Daoy (cell line): Measurements from ENCODE around the gene IRF1. TPM values are rescaled to one million over a fixed set of nuclear protein-coding genes. Genes with fewer than 3 reads are reported as not detected.
A peak's percentile ranks its signal among the peaks of the same experiment; 100 is the strongest.
"Not testable (repeated sequence)": the region's sequence is repeated elsewhere in the genome, so short reads cannot be mapped to it uniquely, and the experiment has no call there.

ENCODE experiments used
- DNase-seq: peaks from one replicate; pipeline ENCODE4 v3.0.0-alpha.2; 2015; ENCODE audit warnings: low read depth
- total RNA-seq: library from RNA; depleted of rRNA; stranded (reverse); fragments of >200 nt; shearing (Covaris generic); gene quantifications from 2 replicates; pipeline ENCODE4 v1.2.3, GENCODE V29; 2014

IRF1 gene
- total RNA-seq, 1 experiment from 2014 or later, result 20.1 TPM

DNA sequence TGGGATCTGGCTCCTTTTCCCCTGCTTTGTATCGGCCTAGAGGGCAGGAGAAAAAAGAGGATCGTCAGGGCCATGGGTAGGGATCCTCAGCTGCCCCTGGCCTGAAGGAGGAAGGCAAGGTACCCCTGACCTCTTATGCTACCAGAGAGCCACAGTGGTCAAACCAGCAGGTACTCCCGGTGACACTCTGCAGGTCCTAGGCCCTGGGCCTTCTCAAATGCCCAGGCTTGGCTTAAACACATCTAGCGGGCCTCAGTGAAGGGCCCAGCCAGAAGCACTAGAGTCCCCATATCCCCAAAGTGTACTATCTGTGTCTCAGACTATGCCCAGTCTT, 3.5 kb downstream of the IRF1 start:
- no peak for DNase-seq

DNA sequence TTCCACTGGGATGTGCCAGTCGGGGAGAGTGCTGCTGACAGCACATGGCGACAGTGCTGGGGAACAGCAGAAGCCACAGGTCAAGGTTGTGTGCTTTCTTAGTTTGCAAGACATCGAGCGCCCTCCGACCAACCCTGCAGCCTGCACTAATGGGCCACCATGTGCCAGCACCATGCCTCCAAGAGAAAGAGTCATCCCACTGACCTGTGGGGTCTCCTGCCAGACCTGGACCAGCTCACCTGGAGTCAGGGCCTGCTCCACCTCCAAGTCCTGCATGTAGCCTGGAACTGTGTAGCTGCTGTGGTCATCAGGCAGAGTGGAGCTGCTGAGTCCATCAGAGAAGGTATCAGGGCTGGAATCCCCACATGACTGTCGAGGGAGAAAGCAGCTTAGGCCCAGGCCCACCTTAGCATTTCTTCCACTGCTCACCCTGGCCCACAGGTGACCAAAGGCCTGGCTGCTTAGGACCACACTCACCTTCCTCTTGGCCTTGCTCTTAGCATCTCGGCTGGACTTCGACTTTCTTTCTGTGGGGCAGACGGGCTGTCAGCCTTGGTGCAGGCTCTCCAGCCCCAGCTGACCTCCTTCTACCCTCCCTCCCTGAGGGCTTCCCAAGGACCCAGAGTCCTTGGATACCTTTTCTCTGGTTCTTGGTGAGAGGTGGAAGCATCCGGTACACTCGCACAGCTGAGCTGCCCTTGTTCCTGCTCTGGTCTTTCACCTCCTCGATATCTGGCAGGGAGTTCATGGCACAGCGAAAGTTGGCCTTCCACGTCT, 4.1 kb downstream of the IRF1 start:
- no peak for DNase-seq

DNA sequence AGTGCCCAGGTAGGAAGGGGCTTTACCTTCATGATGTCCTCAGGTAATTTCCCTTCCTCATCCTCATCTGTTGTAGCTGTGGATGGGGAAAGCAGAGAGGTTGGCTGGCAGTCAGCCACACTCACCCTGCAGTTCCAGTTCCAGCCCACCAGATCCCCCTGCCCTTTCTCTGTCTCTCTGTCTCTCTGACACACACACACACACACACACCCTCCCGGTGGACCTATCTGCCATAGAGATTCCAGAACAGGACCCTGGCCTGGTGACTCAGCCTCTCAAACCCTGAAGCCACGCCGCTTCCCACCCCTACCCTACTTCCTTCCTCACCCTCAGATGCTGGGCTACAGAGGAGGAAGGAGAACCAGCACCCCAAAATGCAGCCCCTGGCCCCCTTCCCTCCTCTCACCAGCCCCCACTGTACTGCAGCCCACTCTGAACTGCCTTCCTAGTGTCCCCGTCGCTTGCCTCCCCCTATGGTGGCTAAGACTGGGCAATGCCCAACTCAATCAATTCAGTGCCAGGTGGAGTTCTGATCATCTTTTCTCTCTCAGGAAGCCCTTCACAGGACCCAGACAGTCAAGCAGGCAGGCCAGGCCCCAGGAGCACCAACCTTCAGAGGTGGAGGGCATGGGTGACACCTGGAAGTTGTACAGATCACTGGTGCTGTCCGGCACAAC, 4.8 kb downstream of the IRF1 start:
- no peak for DNase-seq

DNA sequence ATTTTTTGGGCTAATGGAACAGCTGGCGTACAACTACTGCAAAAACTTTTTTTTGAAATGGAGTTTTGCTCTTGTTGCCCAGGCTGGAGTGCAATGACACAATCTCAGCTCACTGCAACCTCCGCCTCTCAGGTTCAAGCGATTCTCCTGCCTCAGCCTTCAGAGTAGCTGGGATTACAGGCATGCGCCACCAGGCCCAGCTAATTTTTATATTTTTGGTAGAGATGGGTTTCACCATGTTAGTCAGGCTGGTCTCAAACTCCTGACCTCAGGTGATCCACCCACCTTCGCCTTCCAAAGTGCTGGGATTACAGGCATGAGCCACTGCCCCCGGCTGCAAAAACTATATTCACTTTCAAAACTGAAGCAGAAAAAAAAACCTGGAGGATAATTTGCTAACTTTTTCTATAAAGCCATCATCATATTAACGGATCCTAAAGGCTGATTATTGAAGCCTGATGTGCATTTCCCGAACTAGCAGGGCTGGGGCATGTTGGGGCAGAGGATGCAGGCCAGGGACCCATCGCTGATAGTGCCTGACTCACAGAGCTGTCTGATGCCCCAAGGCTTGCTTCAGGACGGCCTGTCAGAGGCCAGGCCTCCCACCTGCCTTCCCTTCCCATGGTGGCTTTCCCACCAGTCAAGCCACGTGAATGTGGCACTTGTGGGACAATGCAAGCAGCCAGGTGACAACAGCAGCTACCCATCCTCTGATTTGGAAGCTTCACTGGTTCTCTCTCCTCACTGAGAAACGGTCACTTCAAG, 5.5 kb downstream of the IRF1 start:
- DNase-seq, result not testable (repeated sequence)

DNA sequence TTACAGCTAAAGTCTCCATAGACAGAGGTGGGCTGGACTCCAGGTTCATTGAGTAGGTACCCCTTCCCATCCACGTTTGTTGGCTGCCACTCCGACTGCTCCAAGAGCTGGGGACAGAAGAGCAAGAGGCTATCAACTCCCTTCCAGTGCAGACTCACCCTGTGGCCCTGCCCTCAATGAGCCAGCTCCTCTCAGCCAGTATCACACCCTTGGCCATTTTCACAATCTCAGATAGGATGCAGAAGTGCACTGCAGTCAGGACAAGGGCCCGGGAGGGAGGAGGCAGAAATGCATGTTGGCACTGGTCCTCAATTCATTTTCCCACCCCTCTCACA, 6.2 kb downstream of the IRF1 start:
- no peak for DNase-seq

DNA sequence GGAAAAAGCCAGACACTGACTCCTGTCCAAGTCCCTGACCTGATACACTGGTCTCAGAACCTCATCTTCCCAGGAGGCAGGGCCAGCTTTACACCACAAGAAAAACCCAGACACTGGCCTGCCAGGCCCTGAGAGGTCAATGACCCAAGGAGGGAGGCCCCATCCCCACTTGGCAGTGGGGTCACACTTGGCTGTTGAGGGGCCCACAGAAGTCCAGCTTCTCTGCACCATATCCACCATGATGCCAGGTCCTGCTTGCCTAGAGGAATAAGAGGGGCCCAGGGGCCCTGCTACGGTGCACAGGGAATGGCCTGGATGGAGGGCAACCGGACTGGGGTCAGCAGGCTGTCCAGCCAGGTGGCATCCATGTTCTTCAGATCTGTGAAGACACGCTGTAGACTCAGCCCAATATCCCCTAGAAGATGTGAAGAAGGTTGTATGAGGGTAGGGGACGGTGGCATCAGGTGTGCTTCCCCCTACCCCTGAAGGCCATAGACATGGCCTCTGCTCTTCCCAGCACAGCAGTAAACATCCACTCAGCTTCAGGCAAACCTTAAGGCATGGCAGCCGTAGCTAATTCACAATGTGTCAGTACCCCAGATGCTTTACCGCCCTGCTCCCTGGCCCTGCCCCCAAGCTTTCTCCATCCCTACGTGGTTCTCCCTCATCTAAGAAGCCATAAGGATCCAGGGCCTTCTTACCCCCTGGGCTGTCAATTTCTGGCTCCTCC, 6.7 kb downstream of the IRF1 start:
- no peak for DNase-seq

DNA sequence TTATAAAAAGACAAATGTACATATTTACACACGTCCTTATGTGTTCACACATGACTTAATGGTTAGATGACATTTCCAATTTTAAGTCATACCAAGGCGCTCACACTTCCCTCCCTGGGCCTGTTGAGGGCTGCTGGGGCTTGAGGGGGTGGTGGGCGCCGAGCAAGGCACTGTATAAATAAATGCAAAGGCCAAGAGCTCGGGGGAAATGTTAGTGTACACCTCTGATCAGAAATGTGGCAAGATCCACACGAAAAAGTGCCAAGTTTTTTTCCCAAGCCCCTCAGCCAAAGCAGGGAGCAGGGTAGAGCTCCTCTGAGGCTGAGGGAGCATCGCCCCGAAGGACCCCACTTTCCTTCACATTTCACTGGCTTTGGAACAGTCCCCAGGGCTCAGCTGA, 7.5 kb downstream of the IRF1 start:
- DNase-seq, result no peak

DNA sequence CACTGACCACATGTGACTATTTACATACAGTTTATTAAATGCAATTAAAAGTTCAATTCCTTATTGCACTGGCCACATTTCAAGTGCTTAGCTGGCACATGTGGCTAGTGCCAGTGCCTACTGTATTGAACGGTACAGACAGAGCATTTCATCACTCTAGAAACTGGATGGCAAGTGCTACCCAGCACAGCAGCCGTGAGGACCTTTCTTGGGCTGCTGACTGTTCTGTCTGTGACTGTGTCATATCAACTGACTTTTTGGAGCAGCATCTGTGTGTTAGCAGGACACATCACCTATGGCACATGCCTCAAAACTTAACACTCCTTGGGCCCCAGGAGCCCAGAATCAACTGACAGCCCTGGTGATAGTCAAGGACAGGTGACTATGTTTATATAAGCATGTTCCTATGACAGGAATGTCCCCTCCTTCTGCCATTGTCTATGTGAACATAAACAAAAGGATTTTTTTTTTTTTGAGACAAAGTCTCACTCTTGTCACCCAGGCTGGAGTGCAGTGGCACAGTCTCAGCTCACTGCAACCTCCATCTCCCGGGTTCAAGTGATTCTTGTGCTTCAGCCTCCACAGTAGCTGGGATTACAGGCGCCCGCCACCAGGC, 8.9 kb downstream of the IRF1 start:
- DNase-seq, result no peak

DNA sequence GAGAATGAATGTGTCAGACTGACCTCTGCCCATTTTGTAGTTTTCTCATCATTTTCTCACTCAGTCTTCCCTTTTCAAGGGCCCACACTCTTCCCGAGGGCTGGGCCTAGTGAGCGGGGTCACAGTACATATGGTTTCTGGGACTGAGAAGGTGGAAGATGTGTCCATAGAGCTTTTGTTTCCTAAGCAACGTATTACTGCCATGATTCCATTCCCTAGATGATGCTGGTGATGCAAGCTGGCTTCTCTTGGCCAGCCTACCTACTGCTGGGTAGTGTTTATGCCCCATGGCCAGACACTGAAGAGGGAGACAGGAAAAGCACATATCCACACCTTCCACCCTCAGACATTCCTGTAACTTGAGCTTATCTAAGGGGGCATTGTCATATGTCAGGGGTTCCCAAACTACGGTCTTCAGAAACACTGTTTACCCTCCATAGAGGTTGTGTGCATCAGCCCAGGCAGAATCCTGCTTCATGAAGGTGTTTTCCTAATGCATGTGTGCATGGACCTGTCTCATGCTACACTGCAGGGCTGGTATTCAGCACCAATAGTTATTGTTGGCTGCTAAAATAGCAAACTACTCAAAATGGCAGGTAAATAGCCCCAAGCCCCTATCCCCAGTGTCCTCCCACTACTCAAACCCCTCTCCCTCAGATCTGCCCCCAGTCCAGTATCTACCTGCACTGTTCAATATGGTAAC, 9.5 kb downstream of the IRF1 start:
- DNase-seq, result peak; percentile 40

DNA sequence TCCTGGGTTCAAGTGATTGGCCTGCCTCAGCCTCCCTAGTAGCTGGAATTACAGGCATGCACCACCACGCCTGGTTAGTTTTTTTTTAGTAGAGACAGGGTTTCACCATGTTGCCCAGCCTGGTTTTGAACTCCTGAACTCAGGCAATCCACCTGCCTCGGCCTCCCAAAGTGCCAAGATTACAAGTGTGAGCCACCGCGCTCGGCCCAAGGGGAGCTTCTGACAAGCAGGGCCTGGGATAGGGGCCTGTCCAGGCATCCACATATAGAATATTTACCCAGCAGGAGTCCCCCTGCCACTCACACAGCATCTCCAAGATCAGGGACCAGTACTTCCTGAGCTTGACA, 10.1 kb downstream of the IRF1 start:
- peak; percentile 11 for DNase-seq

DNA sequence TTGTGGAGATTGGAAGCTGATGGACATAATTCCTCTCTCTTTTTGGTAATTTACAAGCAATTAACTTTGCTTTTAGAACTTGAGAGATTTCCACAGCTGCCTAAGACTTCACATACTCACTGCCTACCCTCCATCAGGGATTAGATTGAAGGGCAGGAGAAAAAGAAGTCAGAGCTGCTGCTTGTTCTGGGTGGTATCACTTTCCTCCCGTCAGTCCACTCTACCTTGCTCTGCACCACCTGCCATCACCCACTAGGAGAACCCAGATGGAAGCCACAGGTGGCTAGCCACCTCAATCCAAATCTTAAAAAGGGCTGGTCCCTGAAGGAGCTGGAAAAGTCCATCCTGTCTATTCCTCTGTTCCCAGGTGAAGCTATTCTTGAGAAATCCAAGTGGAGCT, 10.5 kb downstream of the IRF1 start:
- DNase-seq, result peak; percentile 9

DNA sequence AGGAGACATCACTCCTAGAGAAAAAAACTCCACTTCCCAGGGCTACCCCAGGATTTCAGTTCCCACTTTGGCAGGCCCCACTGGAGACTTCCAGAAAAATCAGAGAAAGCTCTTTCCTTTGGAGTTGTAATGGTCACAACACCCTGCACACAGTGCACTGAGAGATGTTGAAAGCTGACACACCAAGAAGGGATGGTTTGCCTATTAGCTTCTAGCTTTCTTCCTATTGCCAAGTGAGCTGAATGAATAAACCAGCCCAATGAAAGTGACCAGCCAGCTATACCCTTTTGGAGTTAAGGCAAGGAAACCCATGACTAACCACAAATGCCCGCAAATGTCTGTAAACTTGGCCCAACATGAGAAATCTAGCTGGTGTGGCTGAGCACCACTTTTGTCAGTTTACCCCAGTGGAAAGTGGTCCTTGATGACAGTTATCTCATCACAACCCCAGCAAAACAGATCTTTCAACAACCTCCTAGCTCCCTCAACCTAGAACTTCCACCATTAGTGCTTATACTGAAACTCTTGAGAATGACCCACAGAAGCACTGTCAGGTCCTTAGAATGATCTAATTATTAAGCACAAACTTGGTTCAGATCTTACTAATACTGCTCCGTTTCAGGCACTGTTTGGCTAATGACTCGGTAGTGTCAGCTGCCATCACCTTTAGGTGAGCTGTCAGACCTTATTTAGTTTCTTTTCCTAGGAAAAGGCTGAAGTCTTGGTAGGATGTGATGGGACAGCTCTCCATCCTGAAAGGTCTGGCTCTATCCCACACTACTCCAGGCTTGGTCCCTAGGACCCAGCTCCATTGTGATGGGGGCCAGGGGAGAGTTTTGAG, 11.2 kb downstream of the IRF1 start:
- peak; percentile 7 for DNase-seq

DNA sequence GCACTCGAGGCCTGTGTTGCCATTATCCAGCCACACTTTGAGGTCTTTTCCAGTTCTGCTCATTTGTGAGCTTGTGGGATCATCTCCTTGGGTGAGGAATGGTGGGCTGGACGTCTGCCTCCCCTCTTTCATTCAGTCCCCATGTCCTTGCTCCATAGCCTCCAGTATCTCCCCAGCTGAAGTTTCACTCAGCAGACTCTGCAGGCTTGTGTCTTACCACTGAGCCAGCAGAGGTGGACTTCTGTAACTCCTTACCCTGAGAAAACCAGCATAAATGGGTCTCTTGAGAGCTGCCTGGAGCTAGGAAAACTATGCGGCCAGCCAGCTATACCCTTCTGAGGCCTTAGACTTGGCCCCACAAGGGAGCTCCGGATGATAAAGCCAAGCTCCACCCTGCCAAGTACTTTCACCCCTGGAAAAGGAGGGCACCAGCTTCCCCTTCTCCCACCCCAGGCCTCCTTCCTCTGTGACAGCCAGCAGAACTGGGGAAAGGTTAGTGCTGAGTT, 12.2 kb downstream of the IRF1 start:
- peak; percentile 7 for DNase-seq

DNA sequence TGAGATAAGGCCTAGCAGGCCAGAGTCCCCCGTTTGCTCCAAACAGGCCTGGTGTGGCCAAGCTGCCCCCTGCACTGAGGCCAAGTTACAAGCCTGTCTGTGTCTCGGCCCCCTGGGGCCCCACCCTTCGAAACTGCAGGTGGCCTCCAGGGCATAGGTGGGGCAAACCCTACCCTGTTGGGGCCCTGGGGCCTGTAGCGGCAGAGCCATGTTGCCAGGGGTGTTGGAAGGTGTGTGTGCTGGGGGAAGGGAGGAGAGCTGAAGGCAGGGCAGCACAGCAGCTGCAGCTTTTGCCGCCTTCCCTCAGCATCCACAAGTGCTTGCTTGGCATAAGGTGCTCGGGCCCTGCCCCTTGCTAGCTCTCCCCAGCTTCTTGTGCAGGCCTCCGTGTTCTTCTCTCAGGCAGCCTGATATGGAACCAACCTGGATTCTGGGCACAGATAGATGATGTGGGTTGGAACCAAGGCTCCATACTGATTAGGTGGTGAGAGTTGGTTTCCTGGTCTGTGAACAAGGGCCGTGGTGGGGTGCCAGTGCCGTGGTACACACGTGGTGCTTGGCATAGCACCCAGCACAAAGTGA, 12.7 kb downstream of the IRF1 start:
- peak; percentile 7 for DNase-seq

DNA sequence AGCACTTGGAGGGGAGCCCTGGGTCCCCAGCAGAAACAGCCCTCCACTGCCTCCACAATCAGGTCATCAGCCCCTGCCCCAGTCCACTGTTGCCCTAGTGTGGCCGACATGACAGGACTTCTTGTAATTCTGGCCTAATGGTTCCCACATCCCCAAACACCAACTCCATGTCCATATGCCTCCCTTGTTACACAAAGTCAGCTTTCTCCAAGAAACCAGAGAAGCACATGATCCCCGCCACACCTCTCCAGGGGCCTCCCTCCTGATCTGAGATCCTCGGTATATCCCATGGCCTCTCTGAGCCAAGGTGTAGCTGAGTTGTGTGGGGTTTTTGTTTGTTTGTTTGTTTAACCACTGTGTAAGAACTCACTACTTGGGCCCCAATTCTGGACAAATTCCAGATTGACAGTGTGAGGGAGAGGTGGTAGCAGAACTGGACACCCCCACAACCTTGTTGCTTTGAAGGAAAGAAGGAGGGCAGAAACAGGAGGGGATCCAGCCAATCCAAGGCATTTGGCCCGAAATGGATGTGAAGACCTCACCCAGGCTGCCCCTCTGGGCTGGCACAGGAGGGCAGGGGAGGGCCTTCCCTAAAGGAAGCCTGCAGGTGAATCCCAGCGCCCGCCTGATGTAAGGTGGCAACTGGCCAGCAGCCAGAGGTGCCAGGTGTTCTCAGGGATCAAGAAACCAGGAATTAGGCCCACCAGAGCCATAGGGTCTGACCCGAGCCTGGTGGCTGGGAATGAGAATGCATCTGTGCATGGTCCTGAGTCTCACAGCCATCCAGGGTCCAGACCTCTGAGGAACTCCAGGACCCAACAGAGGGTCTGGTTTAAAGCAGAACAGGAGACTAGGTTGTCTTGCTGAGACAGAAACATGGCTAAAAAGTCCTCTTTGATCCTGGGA, 13.4 kb downstream of the IRF1 start:
- peak; percentile 10 for DNase-seq

DNA sequence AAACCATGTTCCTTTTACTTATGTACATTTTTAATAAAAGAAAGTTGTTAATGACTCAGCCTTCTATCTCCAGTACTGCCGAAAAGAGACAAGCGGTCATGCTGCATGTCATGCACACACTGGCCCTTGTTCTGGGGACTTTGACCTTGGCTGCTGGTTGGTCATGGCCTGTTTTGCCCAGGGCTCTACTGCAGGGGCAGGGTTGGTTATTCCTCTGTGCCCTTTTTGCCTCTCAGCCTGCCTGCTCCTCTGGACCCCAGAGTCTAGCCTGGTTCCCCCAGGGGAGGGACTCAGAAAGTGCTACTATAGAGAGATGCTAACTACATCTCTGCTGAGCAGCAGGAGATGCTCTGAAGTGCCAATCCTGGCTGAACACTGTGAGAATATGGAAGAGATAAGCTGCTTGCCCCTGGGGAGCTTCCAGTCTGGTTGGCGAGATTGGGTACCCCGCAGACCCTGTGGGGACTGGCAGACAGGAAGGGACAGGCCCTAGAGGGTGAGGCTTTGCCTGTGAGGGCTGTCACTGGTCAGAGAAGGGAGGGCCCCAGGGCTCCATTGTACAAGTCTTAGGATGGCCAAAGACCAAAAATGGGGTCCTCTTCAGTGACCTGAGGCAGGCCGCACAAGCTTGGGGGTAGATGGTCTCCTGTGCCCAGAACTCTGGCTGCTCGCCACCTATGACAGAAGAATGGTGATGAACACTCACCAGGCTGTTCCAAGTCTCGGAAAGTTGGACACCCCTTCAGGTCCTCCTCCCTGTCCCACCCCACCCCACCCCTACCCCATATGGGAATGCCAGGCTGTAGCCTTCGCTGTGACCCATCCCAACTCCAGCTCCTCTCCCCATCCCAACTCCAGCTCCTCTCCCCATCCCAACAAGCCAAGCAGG, 14.3 kb downstream of the IRF1 start:
- no peak for DNase-seq

DNA sequence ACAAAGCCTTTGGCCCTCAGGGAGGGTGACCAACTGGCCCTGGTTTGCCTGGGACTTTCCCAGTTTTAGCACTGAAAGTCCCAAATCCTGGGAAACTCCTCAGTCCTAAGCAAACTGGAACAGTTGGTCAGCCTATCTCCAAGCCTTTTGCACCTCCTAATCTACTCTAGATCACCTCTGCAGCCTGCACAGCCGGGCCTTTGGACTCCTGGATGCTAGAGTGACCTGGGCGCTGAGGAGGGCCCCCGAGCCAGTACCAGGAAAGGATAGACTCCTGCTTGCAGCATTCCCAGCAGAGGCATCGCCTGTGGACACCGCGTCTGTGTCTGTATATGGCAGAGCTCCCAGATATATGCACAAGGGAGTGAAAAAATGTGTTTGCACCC, 15.1 kb downstream of the IRF1 start:
- DNase-seq, result no peak
